GM18909 (cell line): ENCODE data around the gene TRAPPC3L.

Source experiments
- ATAC-seq: cut with Tn5 transposase; IDR thresholded peaks from one replicate; pipeline ENCODE4 v1.9.1; 2021; ENCODE audit warnings: mild to moderate bottlenecking; ENCODE audit not compliant: unreplicated experiment, poor library complexity

The TRAPPC3L gene

GRCh38 chr6:116545651-116546050, at the start of gene TRAPPC3L:
TSS of gene TRAPPC3L (minus strand) at chr6:116545684. CDS start at chr6:116545514, 170 bp downstream.
- ATAC-seq = no peak

GRCh38 chr6:116595247-116595646, 49.8 kb upstream of the TRAPPC3L start:
- no peak for ATAC-seq

GRCh38 chr6:116586738-116587137, 41.3 kb upstream of the TRAPPC3L start:
- ATAC-seq = no peak

- no peak for ATAC-seq
Observed at GRCh38 chr6:116586276-116586675, 40.8 kb upstream of the TRAPPC3L start.

GRCh38 chr6:116580198-116580597, 34.7 kb upstream of the TRAPPC3L start:
- ATAC-seq = no peak

GRCh38 chr6:116579143-116579542, 33.7 kb upstream of the TRAPPC3L start:
- no peak for ATAC-seq

- no peak for ATAC-seq
Observed at GRCh38 chr6:116578335-116578734, 32.9 kb upstream of the TRAPPC3L start.

- no peak for ATAC-seq
Observed at GRCh38 chr6:116577486-116577885, 32.0 kb upstream of the TRAPPC3L start.

- ATAC-seq = no peak
Observed at GRCh38 chr6:116575227-116575626, 29.7 kb upstream of the TRAPPC3L start.

- no peak for ATAC-seq
Observed at GRCh38 chr6:116572162-116572561, 26.7 kb upstream of the TRAPPC3L start.

- ATAC-seq = no peak
Observed at GRCh38 chr6:116571683-116572000, 26.2 kb upstream of the TRAPPC3L start.

GRCh38 chr6:116570856-116571682, 25.6 kb upstream of the TRAPPC3L start, which contains the start of gene RWDD1:
TSS of gene RWDD1 (plus strand) at chr6:116571504. CDS start at chr6:116571583, 79 bp downstream.
- ATAC-seq = peak; percentile 97

GRCh38 chr6:116568821-116569755, 23.6 kb upstream of the TRAPPC3L start:
- no peak for ATAC-seq

GRCh38 chr6:116568111-116568510, 22.6 kb upstream of the TRAPPC3L start:
- ATAC-seq = no peak

GRCh38 chr6:116564921-116565872, 19.7 kb upstream of the TRAPPC3L start:
- ATAC-seq = no peak

- ATAC-seq = no peak
Observed at GRCh38 chr6:116564311-116564710, 18.8 kb upstream of the TRAPPC3L start.

GRCh38 chr6:116563830-116564229, 18.3 kb upstream of the TRAPPC3L start:
- ATAC-seq = no peak

- no peak for ATAC-seq
Observed at GRCh38 chr6:116562614-116563013, 17.1 kb upstream of the TRAPPC3L start.

GRCh38 chr6:116562019-116562403, 16.5 kb upstream of the TRAPPC3L start:
- ATAC-seq = no peak

- ATAC-seq = peak; percentile 77
Observed at GRCh38 chr6:116561377-116562018, 16.0 kb upstream of the TRAPPC3L start.
